GM12891 (cell line): ENCODE data around the gene GNAI1.

Source experiments
- POLR2A ChIP-seq: IDR thresholded peaks from 2 replicates; pipeline ENCODE4 v1.6.1; 2011; ENCODE audit warnings: low read depth, low read length, control low read depth
- POLR2AphosphoS5 ChIP-seq: IDR thresholded peaks from 2 replicates; pipeline ENCODE4 v1.6.1; 2011; ENCODE audit warnings: low read depth, low read length, control low read depth
- SPI1 ChIP-seq: IDR thresholded peaks from 2 replicates; pipeline ENCODE4 v1.6.1; 2011; ENCODE audit warnings: low read depth, low read length, control low read depth
- TAF1 ChIP-seq: IDR thresholded peaks from 2 replicates; pipeline ENCODE4 v1.6.1; 2011; ENCODE audit warnings: low read depth, low read length, control low read depth

DNA sequence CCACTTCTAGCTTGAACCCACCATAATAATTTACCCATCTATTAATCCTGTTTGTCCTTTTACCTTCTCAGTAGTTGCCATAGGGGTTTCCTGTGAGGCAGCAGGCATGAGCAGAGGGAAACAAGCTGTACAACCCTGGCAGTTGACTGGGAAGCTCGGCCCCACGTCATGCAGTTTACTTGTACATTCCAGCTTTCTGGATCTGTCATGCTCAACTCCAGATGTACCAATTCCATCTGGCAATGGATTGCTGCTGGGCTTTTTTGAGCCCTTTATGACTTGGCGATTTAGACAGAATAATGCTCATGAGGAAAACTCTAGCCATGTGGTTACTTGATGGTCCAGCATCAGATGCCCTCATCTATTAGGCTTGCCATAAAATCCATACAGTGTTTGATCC is 112.5 kb downstream of the GNAI1 start:
- TF ChIP-seq POLR2AphosphoS5 (no peak), POLR2A (no peak), TAF1 (no peak), SPI1 (no peak)
